NCI-H2107 treated with DMSO at 0.1 percent for 48 hours (cell line): ENCODE results near the gene KCNK13.

Experiments used
- DNase-seq: peaks from one replicate; lab custom pipeline; 2025; ENCODE audit not compliant: unreplicated experiment; lab: John Stamatoyannopoulos, UW

Gene KCNK13

GRCh38 chr14:90116444-90116843, 54.6 kb downstream of the KCNK13 start:
- DNase-seq, result no peak

GRCh38 chr14:90118027-90118426, 56.2 kb downstream of the KCNK13 start:
- no peak for DNase-seq

GRCh38 chr14:90126260-90126659, 64.5 kb downstream of the KCNK13 start:
- DNase-seq, result no peak

- no peak for DNase-seq
Observed at GRCh38 chr14:90132821-90133570, 71.2 kb downstream of the KCNK13 start.

- DNase-seq, result no peak
Observed at GRCh38 chr14:90136904-90137303, 75.1 kb downstream of the KCNK13 start.

GRCh38 chr14:90137807-90138206, 76.0 kb downstream of the KCNK13 start:
- no peak for DNase-seq

- DNase-seq, result no peak
Observed at GRCh38 chr14:90139199-90139598, 77.4 kb downstream of the KCNK13 start.

- peak; percentile 65 for DNase-seq
Observed at GRCh38 chr14:90140298-90140955, 78.6 kb downstream of the KCNK13 start.

- no peak for DNase-seq
Observed at GRCh38 chr14:90140956-90141316, 79.1 kb downstream of the KCNK13 start.

- no peak for DNase-seq
Observed at GRCh38 chr14:90153429-90153828, 91.6 kb downstream of the KCNK13 start.

- DNase-seq, result no peak
Observed at GRCh38 chr14:90154110-90154509, 92.3 kb downstream of the KCNK13 start.

- DNase-seq, result no peak
Observed at GRCh38 chr14:90159146-90159545, 97.4 kb downstream of the KCNK13 start.

- DNase-seq, result no peak
Observed at GRCh38 chr14:90159688-90160087, 97.9 kb downstream of the KCNK13 start.

GRCh38 chr14:90161129-90161528, 99.3 kb downstream of the KCNK13 start:
- no peak for DNase-seq

GRCh38 chr14:90168425-90169105, 106.8 kb downstream of the KCNK13 start:
- DNase-seq, result no peak

GRCh38 chr14:90175631-90176030, 113.8 kb downstream of the KCNK13 start:
- no peak for DNase-seq

- no peak for DNase-seq
Observed at GRCh38 chr14:90177539-90178189, 115.9 kb downstream of the KCNK13 start.

GRCh38 chr14:90179357-90179756, 117.6 kb downstream of the KCNK13 start:
- DNase-seq, result no peak

GRCh38 chr14:90179809-90180779, 118.3 kb downstream of the KCNK13 start:
- no peak for DNase-seq

- DNase-seq, result no peak
Observed at GRCh38 chr14:90184094-90184493, 122.3 kb downstream of the KCNK13 start.
